ENCODE measurements around the gene PCDHGB1.
"Not testable (repeated sequence)": the region's sequence is repeated elsewhere in the genome, so short reads cannot be mapped to it uniquely, and the experiment has no call there.

DNA sequence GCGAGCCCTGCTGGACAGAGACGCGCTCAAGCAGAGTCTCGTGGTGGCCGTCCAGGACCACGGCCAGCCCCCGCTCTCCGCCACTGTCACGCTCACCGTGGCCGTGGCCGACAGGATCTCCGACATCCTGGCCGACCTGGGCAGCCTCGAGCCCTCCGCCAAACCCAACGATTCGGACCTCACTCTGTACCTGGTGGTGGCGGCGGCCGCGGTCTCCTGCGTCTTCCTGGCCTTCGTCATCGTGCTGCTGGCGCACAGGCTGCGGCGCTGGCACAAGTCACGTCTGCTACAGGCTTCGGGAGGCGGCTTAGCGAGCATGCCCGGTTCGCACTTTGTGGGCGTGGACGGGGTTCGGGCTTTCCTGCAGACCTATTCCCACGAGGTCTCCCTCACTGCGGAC, 17.3 kb upstream of the PCDHGB1 start:
- TF ChIP-seq CTCF, POLR2AphosphoS5, POLR2A (IDR thresholded peaks at IDR 0.05): not testable (repeated sequence)
